H1 (cell line): ENCODE data around the gene PKMYT1. TPM values are rescaled to one million over a fixed set of nuclear protein-coding genes. Genes with fewer than 3 reads are reported as not detected.
A peak's percentile ranks its signal among the peaks of the same experiment; 100 is the strongest.

ENCODE experiments used
- CTCF ChIA-PET: fragments of 300-600 bp; sonication (Branson Sonifier 250); formaldehyde crosslinking; loops from one replicate; lab custom pipeline; 2021; ENCODE audit not compliant: partially characterized antibody; lab: Charles Lee
- POLR2A ChIA-PET: fragments of 300-600 bp; sonication (Branson Sonifier 250); formaldehyde crosslinking; loops from one replicate; lab custom pipeline; 2021; ENCODE audit warnings: inconsistent platforms; ENCODE audit not compliant: partially characterized antibody; lab: Charles Lee
- DNase-seq, 2 experiments: peaks; one replicate each; pipeline versions ENCODE4 v3.0.0 to v3.0.0-alpha.2; 2010 to 2022; ENCODE audit warnings: low spot score in 2 of 2, low read depth in 1 of 2, mixed read lengths in 1 of 2
- FAIRE-seq: peaks from 2 replicates; lab custom pipeline; 2011; peaks lifted over from hg19 to GRCh38; lab: Jason Lieb, UNC
- H2AFZ ChIP-seq: 2 replicates; pipeline ENCODE4 v1.8.1; 2012; ENCODE audit warnings: low read length, inconsistent platforms
- H2AK5ac ChIP-seq: 2 replicates; pipeline ENCODE4 v1.6.1; 2013; ENCODE audit warnings: low read depth, low read length
- H2BK120ac ChIP-seq: replicated peaks from 2 replicates; pipeline ENCODE3; 2013; ENCODE audit warnings: low read depth, low read length, inconsistent platforms
- H2BK12ac ChIP-seq: 2 replicates; pipeline ENCODE4 v1.6.1; 2013; ENCODE audit warnings: low read depth, low read length
- H2BK15ac ChIP-seq: 2 replicates; pipeline ENCODE4 v1.6.1; 2013; ENCODE audit warnings: low read length
- H2BK20ac ChIP-seq: 2 replicates; pipeline ENCODE4 v1.6.1; 2013; ENCODE audit warnings: low read length
- H2BK5ac ChIP-seq: 2 replicates; pipeline ENCODE4 v1.6.1; 2013; ENCODE audit warnings: low read depth, low read length
- H3K14ac ChIP-seq: 2 replicates; pipeline ENCODE4 v1.6.1; 2013; ENCODE audit warnings: inconsistent platforms; ENCODE audit not compliant: insufficient read length
- H3K18ac ChIP-seq: 2 replicates; pipeline ENCODE4 v1.6.1; 2013; ENCODE audit warnings: low read length; ENCODE audit errors: extremely low read depth
- H3K23ac ChIP-seq: 2 replicates; pipeline ENCODE4 v1.6.1; 2013; ENCODE audit warnings: inconsistent platforms; ENCODE audit not compliant: insufficient read length
- H3K23me2 ChIP-seq: 2 replicates; pipeline ENCODE4 v1.6.1; 2013; ENCODE audit warnings: low read depth, low read length
- H3K27ac ChIP-seq: 2 replicates; pipeline ENCODE4 v1.6.1; 2011; ENCODE audit warnings: low read depth, low read length, inconsistent platforms
- H3K27me3 ChIP-seq, 4 experiments: replicated peaks in 1 of 4; 1 replicate in 1 of 4; 2 replicates in 3 of 4; pipeline versions ENCODE4 v1.6.1 to v1.8.1; 2011 to 2013; ENCODE audit warnings: low read length in 3 of 4, mild to moderate bottlenecking in 3 of 4, inconsistent platforms in 2 of 4, mixed read lengths in 2 of 4, moderate library complexity in 1 of 4; ENCODE audit not compliant: control insufficient read depth in 3 of 4, insufficient read depth in 3 of 4; ENCODE audit errors: extremely low read depth in 1 of 4
- H3K36me3 ChIP-seq, 4 experiments: 2 replicates each; pipeline versions ENCODE4 v1.6.1 to v1.8.1; 2011 to 2013; ENCODE audit warnings: mild to moderate bottlenecking in 4 of 4, low read length in 3 of 4, moderate library complexity in 2 of 4, control low read depth in 1 of 4, inconsistent platforms in 1 of 4; ENCODE audit not compliant: insufficient read depth in 4 of 4, control insufficient read depth in 2 of 4
- H3K4ac ChIP-seq: replicated peaks from 2 replicates; pipeline ENCODE3; 2013; ENCODE audit warnings: low read length, low read depth, mixed read lengths, inconsistent platforms; ENCODE audit not compliant: insufficient read length
- H3K4me1 ChIP-seq, 4 experiments: replicated peaks in 1 of 4; 1 replicate in 1 of 4; 2 replicates in 3 of 4; pipeline versions ENCODE4 v1.6.1 to v1.8.1; 2011 to 2013; ENCODE audit warnings: low read length in 3 of 4, inconsistent platforms in 2 of 4, mixed read lengths in 1 of 4; ENCODE audit not compliant: insufficient read depth in 4 of 4, control insufficient read depth in 3 of 4
- H3K4me2 ChIP-seq, 2 experiments: 2 replicates each; pipeline versions ENCODE4 v1.6.1 to v1.8.1; 2011 to 2013; ENCODE audit warnings: low read depth in 2 of 2, low read length in 2 of 2, control low read depth in 1 of 2, inconsistent platforms in 1 of 2, mild to moderate bottlenecking in 1 of 2; ENCODE audit not compliant: insufficient read depth in 1 of 2
- H3K4me3 ChIP-seq, 4 experiments: fragments of 200-600, 300-600 bp in 1 of 4; sonication (generic), shearing (Covaris generic), sonication (Bioruptor Twin) in 1 of 4; 2 replicates each; pipeline versions ENCODE4 v1.5.1 to v1.8.1; 2011 to 2016; ENCODE audit warnings: low read length in 4 of 4, low read depth in 3 of 4, control low read depth in 2 of 4, inconsistent platforms in 2 of 4, mild to moderate bottlenecking in 2 of 4, mixed read lengths in 1 of 4, moderate library complexity in 1 of 4; ENCODE audit not compliant: insufficient read depth in 2 of 4; ENCODE audit errors: extremely low read depth in 1 of 4
- H3K56ac ChIP-seq: replicated peaks from 2 replicates; pipeline ENCODE3; 2013; ENCODE audit warnings: low read depth, mild to moderate bottlenecking, mixed read lengths, low read length, inconsistent platforms; ENCODE audit not compliant: insufficient read length
- H3K79me1 ChIP-seq: 2 replicates; pipeline ENCODE4 v1.6.1; 2013; ENCODE audit warnings: low read depth, low read length, control low read depth
- H3K79me2 ChIP-seq, 2 experiments: 2 replicates each; pipeline versions ENCODE4 v1.6.1 to v1.8.1; 2012 to 2013; ENCODE audit warnings: low read length in 2 of 2, mild to moderate bottlenecking in 2 of 2, inconsistent platforms in 1 of 2; ENCODE audit not compliant: insufficient read depth in 2 of 2, control insufficient read depth in 1 of 2
- H3K9ac ChIP-seq, 4 experiments: replicated peaks in 1 of 4; 1 replicate in 1 of 4; 2 replicates in 3 of 4; pipeline versions ENCODE4 v1.6.1 to v1.8.1; 2011 to 2013; ENCODE audit warnings: low read depth in 3 of 4, low read length in 3 of 4, control low read depth in 2 of 4, mild to moderate bottlenecking in 2 of 4, moderate library complexity in 2 of 4, inconsistent platforms in 1 of 4; ENCODE audit errors: extremely low read depth in 1 of 4
- H3K9me3 ChIP-seq, 2 experiments: 2 replicates each; pipeline versions ENCODE4 v1.6.1 to v1.8.1; 2012 to 2013; ENCODE audit warnings: mild to moderate bottlenecking in 2 of 2, moderate library complexity in 2 of 2, control low read depth in 1 of 2, inconsistent platforms in 1 of 2, low read depth in 1 of 2, low read length in 1 of 2, mixed read lengths in 1 of 2; ENCODE audit not compliant: insufficient read depth in 2 of 2
- H4K20me1 ChIP-seq, 2 experiments: replicated peaks in 1 of 2; 2 replicates each; pipeline versions ENCODE3 to v1.8.1; 2011 to 2013; ENCODE audit warnings: inconsistent platforms in 2 of 2, low read length in 2 of 2, mild to moderate bottlenecking in 1 of 2; ENCODE audit not compliant: insufficient read depth in 2 of 2, control insufficient read depth in 1 of 2
- H4K5ac ChIP-seq: 2 replicates; pipeline ENCODE4 v1.6.1; 2013; ENCODE audit warnings: low read length, low read depth, mixed read lengths, inconsistent platforms; ENCODE audit not compliant: insufficient read length
- H4K8ac ChIP-seq: 2 replicates; pipeline ENCODE4 v1.8.0; 2013; ENCODE audit warnings: mild to moderate bottlenecking, moderate library complexity, low read length, inconsistent platforms; ENCODE audit not compliant: insufficient read depth; ENCODE audit errors: extremely low read depth
- H4K91ac ChIP-seq: replicated peaks from 2 replicates; pipeline ENCODE3; 2013; ENCODE audit warnings: low read length, mixed read lengths, inconsistent platforms; ENCODE audit not compliant: insufficient read length
- CBX8 ChIP-seq: fragments of 300-800, 300-1000 bp; sonication (generic); IDR thresholded peaks from 2 replicates; pipeline ENCODE4 v1.7.1; 2016; ENCODE audit warnings: low read depth, low read length, borderline replicate concordance
- CHD2 ChIP-seq: IDR thresholded peaks from 2 replicates; pipeline ENCODE4 v1.6.1; 2012; ENCODE audit warnings: low read length, improper control_type of control experiment
- CREB1 ChIP-seq: IDR thresholded peaks from 2 replicates; pipeline ENCODE4 v1.6.1; 2012; ENCODE audit warnings: inconsistent platforms
- EP300 ChIP-seq, 2 experiments: IDR thresholded peaks; 1 replicate in 1 of 2; 2 replicates in 1 of 2; pipeline ENCODE4 v1.6.1; 2011 to 2012; ENCODE audit warnings: low read depth in 2 of 2, low read length in 2 of 2, mild to moderate bottlenecking in 2 of 2, borderline replicate concordance in 1 of 2, inconsistent platforms in 1 of 2, moderate library complexity in 1 of 2
- HDAC6 ChIP-seq: IDR thresholded peaks from one replicate; pipeline ENCODE4 v1.7.1; 2012; ENCODE audit warnings: low read depth, mild to moderate bottlenecking, inconsistent platforms, low read length, moderate library complexity
- JUND ChIP-seq: IDR thresholded peaks from 2 replicates; pipeline ENCODE4 v1.6.1; 2011; ENCODE audit warnings: mild to moderate bottlenecking, improper control_type of control experiment, low read length
- KDM4A ChIP-seq: IDR thresholded peaks from one replicate; pipeline ENCODE4 v1.7.1; 2012; ENCODE audit warnings: low read depth, mild to moderate bottlenecking, moderate library complexity, low read length, inconsistent platforms; ENCODE audit not compliant: severe bottlenecking
- RAD21 ChIP-seq, 2 experiments: IDR thresholded peaks in 1 of 2; conservative IDR thresholded peaks in 1 of 2; 2 replicates each; pipeline ENCODE4 v1.6.1; 2011; ENCODE audit warnings: low read depth in 2 of 2, low read length in 2 of 2, improper control_type of control experiment in 1 of 2, inconsistent platforms in 1 of 2, mild to moderate bottlenecking in 1 of 2, moderate library complexity in 1 of 2
- SP1 ChIP-seq: IDR thresholded peaks from 2 replicates; pipeline ENCODE4 v1.6.1; 2011; ENCODE audit warnings: low read depth, low read length
- TAF1 ChIP-seq: IDR thresholded peaks from 2 replicates; pipeline ENCODE4 v1.6.1; 2011; ENCODE audit warnings: mild to moderate bottlenecking, low read depth, low read length
- TBP ChIP-seq: IDR thresholded peaks from 2 replicates; pipeline ENCODE4 v1.6.1; 2011; ENCODE audit warnings: low read depth, low read length, improper control_type of control experiment
- WGBS, 2 experiments: shearing (Covaris generic) in 1 of 2; methylation state at CpG; one replicate each; pipeline versions ENCODE4 v1.1.6 to v1.1.7; 2013 to 2015; ENCODE audit warnings: low lambda C conversion rate in 2 of 2, mixed read lengths in 2 of 2, inconsistent platforms in 1 of 2, low coverage in 1 of 2, missing lambda C conversion rate in 1 of 2; ENCODE audit not compliant: insufficient replicate concordance in 2 of 2, insufficient coverage in 1 of 2, insufficient read length in 1 of 2; ENCODE audit errors: extremely low coverage in 1 of 2, missing lambda C conversion rate in 1 of 2; 5-methylcytosine and 5-hydroxymethylcytosine counted together
- polyA plus RNA-seq, 7 experiments: library from polyadenylated mRNA; depleted of rRNA in 3 of 7; stranded (reverse) in 5 of 7; unstranded in 2 of 7; fragments of >200 nt in 5 of 7; fragments of 200-250 nt in 2 of 7; gene quantifications; 1 replicate in 5 of 7; 2 replicates in 1 of 7; 4 replicates in 1 of 7; pipeline versions ENCODE4 v1.2.1 to v1.2.3, GENCODE V29; 2011 to 2013; ENCODE audit warnings: missing spikeins in 2 of 7, mixed read lengths in 2 of 7
- total RNA-seq: library from RNA; stranded (reverse); fragmentation: NEBNext Ultra II Directional; extraction: Animal tissue kit (Norgen Biotek cat#: 25700); gene quantifications from 2 replicates; pipeline ENCODE4 v1.2.1, GENCODE V29; 2021

The PKMYT1 gene
- total and polyA plus RNA-seq, 2 of the 8 experiments (the other 6 are each of a cell fraction or from before 2014, with no cell fraction given), result 74.7 to 85.2 TPM

DNA sequence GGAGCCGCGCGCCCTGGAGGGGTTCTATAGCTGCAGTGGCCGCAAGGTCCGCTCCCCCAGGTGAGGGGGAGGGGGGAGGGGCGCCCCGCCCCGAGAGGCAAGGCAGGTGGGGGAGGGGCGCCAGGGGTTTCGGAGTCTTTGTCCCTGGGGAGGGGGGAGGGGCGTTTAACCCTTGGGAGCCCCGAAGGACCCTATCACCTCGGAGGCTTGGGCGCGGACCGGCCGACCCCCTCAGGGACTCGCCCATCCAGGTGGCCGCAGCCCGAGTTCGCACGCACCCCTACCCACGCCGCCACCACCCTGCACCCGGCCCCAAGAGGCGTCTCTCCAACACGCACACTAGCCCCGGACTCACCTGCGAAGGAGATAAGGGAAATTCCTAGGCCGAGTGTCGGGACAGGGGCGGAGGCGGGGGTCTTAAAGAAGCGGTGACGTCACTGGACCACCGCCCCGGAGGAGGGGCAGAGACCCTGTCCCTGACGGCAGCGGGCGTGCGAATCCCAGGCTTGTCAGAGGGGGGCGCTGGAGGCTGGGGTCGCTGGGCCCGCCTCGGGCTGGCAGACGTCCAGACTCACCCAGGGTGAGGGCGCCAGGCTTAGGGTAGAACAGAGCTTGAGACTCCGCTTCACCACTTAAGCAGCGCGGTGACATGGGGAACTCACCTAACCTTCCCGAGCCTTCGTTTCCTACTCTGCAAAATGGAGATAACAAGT is 37.7 kb upstream of the PKMYT1 start, which contains the start of gene CLDN6:
TSS of gene CLDN6 (minus strand) at position 390 of the 713 bp plus-strand sequence. CDS start 2,162 bp downstream, outside the sequence.
- ChIA-PET CTCF (interaction anchor here (0.6 to 23.8 kb wide), 18 partner anchors 13 to 111 kb away, joined by 3 to 639 read pairs (median 4); partner anchors contain the start of genes CLDN9, KREMEN2 and PKMYT1), POLR2A (interaction anchor here (0.6 to 35.7 kb wide), 17 partner anchors 1 to 150 kb away, joined by 3 to 1808 read pairs (median 8); partner anchors contain the start of genes BICDL2, CLDN6, CLDN9 and HCFC1R1)
- peaks cover 24% of the 10 kb centered on the region for H3K23me2 ChIP-seq
- no peak within 1 kb of the TSS for H3K14ac ChIP-seq
- peak within 1 kb of the TSS; percentile 89 for H3K56ac ChIP-seq
- H2BK15ac ChIP-seq, result peak within 1 kb of the TSS; percentile 88; the same call in 1 of the 2 replicates
- H3K27me3 ChIP-seq, result no peaks in the 10 kb centered on the region
- peak within 1 kb of the TSS; percentile 99 for H2BK5ac ChIP-seq
- peak within 1 kb of the TSS; percentile 66 to 76 for H3K4me2 ChIP-seq
- H4K20me1 ChIP-seq, result peaks cover 19 to 35% of the 10 kb centered on the region in 2 experiments
- H3K9ac ChIP-seq, result peak within 1 kb of the TSS; percentile 90 to 98 (median 97)
- H3K79me2 ChIP-seq, result peaks cover 11 to 32% of the 10 kb centered on the region in 2 experiments
- no peak within 1 kb of the TSS; the same call in 1 of the 2 replicates for H2BK20ac ChIP-seq
- H4K5ac ChIP-seq, result peak within 1 kb of the TSS; percentile 96
- H2BK12ac ChIP-seq, result peak within 1 kb of the TSS; percentile 90
- peak within 1 kb of the TSS; percentile 98 for H4K91ac ChIP-seq
- H3K4me3 ChIP-seq, result peak within 1 kb of the TSS; percentile 58 to 96 (median 92)
- peak; percentile 92 for FAIRE-seq
- H3K36me3 ChIP-seq, result peaks cover 6 to 24% (median 12%) of the 10 kb centered on the region in 4 experiments; a peak in 7 of 8 replicates
- H4K8ac ChIP-seq, result peak within 1 kb of the TSS; percentile 100
- no peak within 1 kb of the TSS for H2AK5ac ChIP-seq
- peak within 1 kb of the TSS; percentile 96 for H3K27ac ChIP-seq
- H3K4ac ChIP-seq, result peak within 1 kb of the TSS; percentile 98
- 5% methylated on average over 34 of the region's 52 CpGs; no CpG with 5 or more reads in 1 of the 2 experiments for whole genome bisulfite sequencing, 2 experiments
- no peak within 1 kb of the TSS for H2AFZ ChIP-seq
- no peak within 1 kb of the TSS for H2BK120ac ChIP-seq
- peak within 1 kb of the TSS; percentile 98 for H3K18ac ChIP-seq
- peaks cover 5 to 43% (median 37%) of the 10 kb centered on the region in 4 experiments for H3K4me1 ChIP-seq
- no peak within 1 kb of the TSS for H3K23ac ChIP-seq
- DNase-seq, result peak; percentile 92 to 100
- H3K79me1 ChIP-seq, result peaks cover 11% of the 10 kb centered on the region; the same call in 1 of the 2 replicates
- H3K9me3 ChIP-seq, result no peaks in the 10 kb centered on the region
- peak; percentile 39; the same call in 1 of the 2 replicates for TF ChIP-seq CHD2
- no peak for TF ChIP-seq CBX8
- TF ChIP-seq JUND, result peak; percentile 93
- TF ChIP-seq EP300 (IDR thresholded peaks at IDR 0.05; ENCODE audit: borderline replicate concordance in 1 of 2, low read depth in 2 of 2, low read length in 2 of 2), result peak in 1 of 2 experiments; percentile 73; a peak in 1 of 3 replicates
- TF ChIP-seq SP1, result 0 out of 2 replicates have a peak, but pooled peaks have one; percentile 45
- peak; percentile 72 to 81 for TF ChIP-seq RAD21 (IDR thresholded peaks at IDR 0.05 in 1 of 2, conservative IDR thresholded peaks at IDR 0.05 in 1 of 2; ENCODE audit: low read depth in 2 of 2, low read length in 2 of 2)
- TF ChIP-seq HDAC6, result no peak
- no peak for TF ChIP-seq KDM4A
- TF ChIP-seq CREB1, result peak; percentile 89
- TF ChIP-seq TAF1, result peak; percentile 97
- peak; percentile 97 for TF ChIP-seq TBP
